HG02588 (cell line): ENCODE results near the gene CCR1.
"Not testable (repeated sequence)": the region's sequence is repeated elsewhere in the genome, so short reads cannot be mapped to it uniquely, and the experiment has no call there.

Source experiments
- ATAC-seq: cut with Tn5 transposase; IDR thresholded peaks from one replicate; pipeline ENCODE4 v1.9.1; 2021; ENCODE audit warnings: mild to moderate bottlenecking, moderate library complexity; ENCODE audit not compliant: unreplicated experiment

The CCR1 gene

GRCh38 chr3:46213201-46213600 lies 5.1 kb upstream of the CCR1 start:
- no peak for ATAC-seq

DNA sequence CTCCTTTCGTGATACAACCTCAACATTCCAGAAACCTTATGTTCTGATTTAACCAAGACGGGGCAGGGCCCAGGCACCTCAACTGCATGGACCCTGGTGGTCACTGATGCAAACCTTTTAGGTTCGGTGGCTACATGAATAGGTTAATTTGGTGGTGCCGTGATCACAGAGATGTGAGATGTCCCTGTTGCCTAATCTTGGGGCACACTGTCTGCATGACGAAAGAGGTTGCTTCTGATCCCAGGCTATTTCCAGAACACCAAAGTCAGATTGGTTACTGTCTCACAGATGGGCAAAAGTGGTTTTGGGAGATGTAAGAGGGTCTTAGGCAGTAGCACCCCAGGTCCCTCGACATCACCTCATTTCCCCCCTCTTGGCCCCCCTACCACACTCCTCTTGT lies 4.0 kb upstream of the CCR1 start:
- no peak for ATAC-seq

DNA sequence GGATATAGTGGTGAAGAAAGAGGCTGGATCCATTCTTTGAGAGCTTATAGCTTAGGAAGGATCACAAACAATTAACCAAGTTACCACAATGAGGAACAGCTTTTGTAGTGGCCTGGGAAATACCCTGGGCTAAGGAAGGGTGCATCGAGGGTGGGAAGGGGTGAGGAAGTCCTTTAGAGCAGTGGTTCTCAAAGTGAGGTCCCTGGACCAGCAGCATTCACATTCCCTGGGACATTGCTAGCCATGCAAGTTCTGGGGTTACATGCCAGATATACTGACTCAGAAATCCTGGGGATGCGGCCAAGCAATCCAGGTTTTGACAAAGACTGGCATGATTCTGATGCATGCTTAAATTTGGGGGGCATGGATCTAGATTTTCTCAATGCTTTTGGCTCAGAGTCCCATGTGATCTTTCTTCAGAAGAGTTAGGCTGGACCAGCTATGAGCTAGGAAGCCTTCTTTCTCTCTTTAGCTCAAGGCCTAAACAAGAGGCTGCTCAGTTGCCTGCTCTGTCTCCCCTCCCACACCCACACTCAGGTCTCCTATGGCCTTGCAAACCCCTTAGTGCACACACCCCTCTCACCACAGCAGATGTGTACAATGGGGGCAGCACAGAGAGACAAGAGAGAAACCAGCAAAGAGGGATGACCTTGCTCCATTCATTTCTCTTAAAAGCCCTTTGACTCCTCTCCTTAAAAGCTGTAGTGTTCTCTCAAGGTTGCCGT lies 1.8 kb upstream of the CCR1 start:
- ATAC-seq = no peak

DNA sequence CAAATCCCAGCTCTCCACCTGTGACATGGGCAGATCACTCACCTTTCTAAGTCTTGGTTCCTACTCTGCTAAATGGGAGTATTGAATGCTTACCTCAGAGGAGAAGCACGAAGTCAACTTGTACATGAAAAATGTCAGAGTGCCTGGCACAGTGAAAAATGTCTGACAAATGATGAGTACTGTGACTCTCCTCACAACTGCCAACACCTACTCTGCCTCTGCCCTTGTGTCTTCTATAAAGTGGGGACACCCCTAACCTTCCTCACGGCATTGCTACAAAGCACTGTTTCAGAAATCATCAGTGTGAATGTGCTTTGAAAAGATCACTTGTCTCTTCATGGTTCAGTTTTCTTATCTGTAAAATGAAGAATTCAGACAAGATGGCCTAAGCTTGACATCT lies 940 bp upstream of the CCR1 start:
- ATAC-seq = no peak

GRCh38 chr3:46207514-46207913 lies 599 bp downstream of the CCR1 start:
- ATAC-seq = not testable (repeated sequence)

GRCh38 chr3:46206282-46207015 lies 1.7 kb downstream of the CCR1 start:
- ATAC-seq = no peak

- no peak for ATAC-seq
These were observed 2.7 kb downstream of the CCR1 start for GRCh38 chr3:46205286-46205960.

- no peak for ATAC-seq
These were observed 4.4 kb downstream of the CCR1 start for GRCh38 chr3:46203681-46204080.

- no peak for ATAC-seq
These were observed 5.6 kb downstream of the CCR1 start for GRCh38 chr3:46202535-46202934.

DNA sequence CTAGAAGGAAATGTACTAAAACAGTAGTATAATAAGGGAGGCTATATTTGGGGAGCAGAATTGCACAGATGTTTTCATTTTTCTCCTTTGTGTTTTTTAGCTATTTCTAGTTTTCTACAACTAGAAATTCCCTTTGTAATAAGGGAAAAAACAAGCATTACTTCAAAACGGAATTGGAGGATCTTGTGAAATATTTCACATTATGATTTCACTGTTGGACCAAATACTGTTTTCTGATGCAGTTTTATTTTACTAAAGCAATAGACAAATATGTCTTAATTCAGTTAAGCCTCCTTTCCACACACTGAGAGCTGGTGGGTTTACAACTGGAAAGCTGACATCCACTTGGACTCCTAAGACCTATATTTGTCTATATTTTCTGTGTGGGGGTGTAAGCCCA lies 7.3 kb downstream of the CCR1 start:
- no peak for ATAC-seq

GRCh38 chr3:46200211-46200610 lies 7.9 kb downstream of the CCR1 start:
- ATAC-seq = no peak

DNA sequence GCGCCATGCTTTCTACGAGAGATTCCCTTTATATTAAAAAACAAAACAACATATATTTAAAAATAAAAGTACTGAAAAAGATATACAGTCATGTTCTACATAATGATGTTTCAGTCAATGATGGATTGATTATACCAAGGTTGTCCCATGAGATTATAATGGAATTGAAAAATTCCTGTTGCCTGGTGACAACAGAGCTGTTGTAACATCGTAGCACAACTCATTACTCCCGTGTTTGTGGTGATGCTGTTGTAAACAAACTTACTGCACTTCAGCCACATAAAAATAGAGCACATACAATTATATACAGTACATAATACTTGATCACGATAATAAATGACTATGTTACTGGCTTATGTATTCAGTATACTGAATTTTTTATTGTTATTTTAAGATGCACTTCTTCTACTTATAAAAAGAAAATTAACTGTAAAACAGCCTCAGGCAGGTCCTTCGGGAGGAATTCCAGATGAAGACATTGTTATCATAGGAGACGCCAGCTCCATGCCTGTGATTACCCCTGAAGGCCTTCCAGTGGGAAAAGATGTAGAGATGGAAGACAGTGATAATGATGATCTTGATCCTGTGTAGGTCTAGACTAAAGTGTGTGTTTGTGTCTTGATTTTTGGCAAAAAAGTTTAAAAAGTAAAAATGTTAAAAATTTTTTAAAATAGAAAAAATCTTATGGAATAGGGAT lies 11.7 kb downstream of the CCR1 start:
- no peak for ATAC-seq

DNA sequence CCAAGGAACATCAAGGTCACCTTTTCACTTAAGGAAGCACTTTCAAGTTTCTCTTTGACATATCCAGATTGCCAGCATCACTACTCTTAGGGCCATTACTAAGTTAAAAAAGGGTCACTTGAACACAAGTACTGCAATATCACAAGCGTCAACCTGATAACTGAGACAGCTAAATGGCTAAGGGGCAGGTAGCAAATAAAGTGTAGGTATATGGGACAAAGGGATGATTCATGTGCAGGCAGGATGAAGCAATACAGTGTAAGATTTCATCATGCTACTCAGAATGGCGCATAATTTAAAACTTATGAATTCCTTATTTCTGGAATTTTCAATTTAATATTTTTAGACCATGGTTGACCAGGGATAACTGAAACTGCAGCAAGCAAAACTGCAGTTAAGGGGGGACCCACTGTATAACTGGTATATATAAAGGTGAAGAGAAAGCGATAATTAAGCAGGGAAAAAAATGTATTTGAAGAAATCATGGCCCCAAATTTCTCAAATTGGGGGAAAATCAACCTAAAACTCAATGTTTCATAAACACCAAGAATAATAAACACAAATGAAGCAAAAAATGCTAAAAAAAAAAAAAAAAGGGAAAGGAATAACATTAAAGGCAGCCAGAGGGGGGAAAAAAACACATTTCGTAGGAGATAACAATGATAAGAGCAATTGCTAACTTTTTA lies 13.1 kb downstream of the CCR1 start:
- ATAC-seq = no peak

- no peak for ATAC-seq
These were observed 14.7 kb downstream of the CCR1 start for GRCh38 chr3:46193436-46193835.

DNA sequence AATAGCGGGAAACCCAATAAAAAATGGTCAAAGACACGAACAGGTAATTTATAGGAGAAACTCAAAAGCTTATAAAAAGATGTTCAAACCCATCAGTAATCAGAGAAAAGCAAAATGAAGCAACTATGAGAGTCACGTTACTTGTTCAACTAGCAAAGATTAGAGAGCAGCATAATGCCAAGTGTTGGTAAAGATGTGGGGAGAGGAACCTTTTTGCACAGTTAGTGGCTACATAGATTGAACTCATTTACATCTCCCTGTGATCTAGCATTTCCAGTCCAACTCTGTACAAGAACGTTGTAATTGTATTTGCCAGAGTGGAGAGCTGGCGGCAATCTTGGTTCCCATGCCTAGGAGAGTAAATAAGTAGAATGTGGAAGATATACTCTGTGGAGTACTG lies 15.2 kb downstream of the CCR1 start:
- ATAC-seq = no peak

GRCh38 chr3:46191730-46192129 lies 16.4 kb downstream of the CCR1 start:
- ATAC-seq = no peak

- no peak for ATAC-seq
These were observed 19.4 kb downstream of the CCR1 start for GRCh38 chr3:46188708-46189107.

DNA sequence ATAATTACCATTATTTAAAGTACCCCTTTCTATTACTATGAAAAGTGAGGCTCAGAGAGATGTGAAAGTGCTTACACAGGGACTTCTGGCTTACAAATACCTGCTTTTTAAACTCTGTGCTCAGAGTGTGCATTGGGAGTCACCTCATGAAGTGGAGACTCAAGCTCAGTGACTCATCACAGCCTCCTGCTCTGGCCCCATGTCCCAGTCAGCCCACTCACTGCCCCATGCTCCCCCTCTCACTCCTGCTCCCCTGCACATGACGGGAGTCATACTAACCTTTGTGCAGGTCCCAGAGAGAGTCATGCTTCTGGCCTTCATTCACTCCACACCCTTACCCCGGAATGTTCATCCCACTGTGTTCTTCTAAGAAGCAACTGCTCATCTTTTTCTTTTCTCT lies 20.2 kb downstream of the CCR1 start:
- ATAC-seq = no peak

DNA sequence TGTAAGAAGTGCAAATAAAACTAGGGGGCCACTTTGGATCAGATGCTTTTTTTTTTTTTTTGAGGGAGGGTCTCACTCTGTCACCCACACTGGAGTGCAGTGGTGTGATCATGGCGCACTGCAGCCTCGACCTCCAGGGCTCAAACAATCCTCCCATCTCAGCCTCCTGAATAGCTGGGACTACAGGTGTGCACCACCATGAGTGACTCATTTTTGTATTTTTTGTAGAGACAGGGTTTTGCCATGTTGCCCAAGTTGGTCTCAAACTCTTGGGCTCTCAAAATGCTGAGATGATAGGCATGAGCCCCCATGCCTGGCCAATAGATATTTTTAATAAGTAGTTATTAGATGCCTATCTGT lies 20.8 kb downstream of the CCR1 start:
- no peak for ATAC-seq

- no peak for ATAC-seq
These were observed 21.4 kb downstream of the CCR1 start for GRCh38 chr3:46186471-46187340.
